ENCODE measurements around the gene NOTCH3.

NOTCH3 gene

GRCh38 chr19:15235781-15236180 is 35.0 kb upstream of the NOTCH3 start:
- no peak for DNase-seq

GRCh38 chr19:15234431-15235130 is 33.8 kb upstream of the NOTCH3 start:
- DNase-seq, result no peak

GRCh38 chr19:15231271-15231670 is 30.5 kb upstream of the NOTCH3 start:
- DNase-seq, result no peak

DNA sequence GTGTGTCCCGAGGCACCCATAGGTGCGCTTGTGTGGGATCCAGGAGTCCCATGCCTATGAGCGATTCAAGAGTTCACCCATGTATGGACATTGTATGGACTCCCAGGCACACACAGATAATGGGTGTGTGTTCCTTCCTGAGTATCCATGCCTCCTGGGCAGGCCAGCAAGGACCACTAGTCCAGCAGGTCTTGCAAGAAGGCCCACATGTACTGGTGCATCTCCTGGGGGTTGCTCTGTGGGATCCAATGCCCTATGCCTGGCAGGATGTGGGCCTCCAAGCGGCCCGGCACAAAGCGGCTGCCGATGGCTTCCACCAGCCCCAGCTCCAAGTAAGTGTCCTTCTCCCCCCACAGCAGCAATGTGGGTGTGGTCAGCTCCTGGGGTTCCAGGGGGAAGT is 26.5 kb upstream of the NOTCH3 start:
- DNase-seq, result no peak

GRCh38 chr19:15225760-15226159 is 25.0 kb upstream of the NOTCH3 start:
- DNase-seq, result no peak

DNA sequence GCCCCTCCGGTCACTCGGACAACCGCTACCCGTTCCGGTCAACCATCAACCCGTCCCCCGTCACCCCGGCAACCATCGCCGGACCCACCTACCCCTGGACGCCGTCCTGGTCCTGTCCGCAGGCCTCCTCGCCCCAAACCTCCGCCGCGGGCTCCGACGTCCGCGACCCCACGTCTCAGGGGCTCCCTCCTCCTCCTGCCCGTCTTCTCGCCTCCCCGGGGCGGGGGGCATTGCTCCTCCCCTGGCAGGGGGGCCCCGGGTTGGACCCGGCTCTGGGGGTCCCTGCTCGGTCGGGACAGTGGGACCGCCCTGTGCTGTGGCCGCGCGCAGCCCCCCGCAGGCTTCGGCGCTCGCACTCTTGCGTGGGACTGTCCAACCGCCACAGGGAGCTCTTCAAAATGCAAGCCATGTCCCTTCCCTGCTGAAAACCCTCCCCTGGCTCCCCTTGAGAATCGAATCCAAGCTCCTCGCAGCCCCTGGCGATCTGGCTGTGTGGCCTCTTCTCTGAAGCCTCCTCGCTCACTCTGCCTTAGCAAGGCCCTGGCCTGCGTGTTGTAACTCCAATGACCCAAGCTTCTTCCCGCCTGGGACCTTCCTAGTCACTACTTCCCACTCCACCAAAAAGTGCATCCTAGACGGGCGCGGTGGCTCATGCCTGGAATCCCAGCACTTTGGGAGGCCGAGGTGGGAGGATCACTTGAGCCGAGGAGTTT is 23.0 kb upstream of the NOTCH3 start:
- no peak for DNase-seq

DNA sequence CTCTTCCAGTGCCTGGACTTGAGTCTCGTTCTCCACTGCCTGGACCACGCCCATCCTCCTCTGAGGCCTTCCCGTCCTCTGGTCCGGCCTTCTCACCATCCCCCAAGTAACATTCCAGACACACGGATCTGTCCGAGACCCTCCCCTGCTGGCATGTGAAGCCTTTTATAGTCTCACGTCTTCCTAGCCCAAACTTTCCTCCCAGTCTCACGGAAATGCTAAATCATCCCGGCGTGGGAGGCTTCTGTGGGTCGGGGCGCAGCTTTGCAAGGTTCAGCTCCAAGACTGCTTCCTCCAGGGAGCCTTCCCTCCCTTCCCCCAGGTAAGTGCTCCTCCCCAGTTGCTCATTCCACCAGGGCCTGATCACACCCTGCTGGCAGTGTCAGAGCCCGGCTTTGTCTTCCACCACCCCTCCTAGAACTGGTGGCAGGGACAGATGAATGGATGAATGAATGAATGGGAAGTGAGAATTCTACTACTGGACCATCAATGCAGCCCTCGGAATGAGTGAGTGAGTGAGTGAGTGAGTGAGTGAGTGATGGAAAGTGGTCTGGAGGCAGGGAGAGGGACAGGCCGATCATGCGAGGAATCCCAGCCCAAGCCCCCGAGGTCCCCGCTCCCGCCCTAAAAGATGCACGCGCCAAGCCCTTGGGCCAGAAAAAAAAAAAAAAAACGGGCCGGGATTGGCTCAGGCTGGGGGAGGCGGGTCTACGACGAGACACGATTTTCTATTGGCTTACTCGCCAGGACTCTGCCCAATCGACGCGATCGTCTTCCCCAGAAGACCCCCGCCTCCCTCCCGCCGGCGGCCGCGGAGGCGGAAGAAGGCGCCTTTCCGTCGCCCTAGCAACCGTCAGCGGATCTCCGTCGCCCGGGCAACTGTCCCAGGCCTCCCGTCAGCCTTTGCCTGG is 22.2 kb upstream of the NOTCH3 start:
- peak; percentile 85 to 98 for DNase-seq

DNA sequence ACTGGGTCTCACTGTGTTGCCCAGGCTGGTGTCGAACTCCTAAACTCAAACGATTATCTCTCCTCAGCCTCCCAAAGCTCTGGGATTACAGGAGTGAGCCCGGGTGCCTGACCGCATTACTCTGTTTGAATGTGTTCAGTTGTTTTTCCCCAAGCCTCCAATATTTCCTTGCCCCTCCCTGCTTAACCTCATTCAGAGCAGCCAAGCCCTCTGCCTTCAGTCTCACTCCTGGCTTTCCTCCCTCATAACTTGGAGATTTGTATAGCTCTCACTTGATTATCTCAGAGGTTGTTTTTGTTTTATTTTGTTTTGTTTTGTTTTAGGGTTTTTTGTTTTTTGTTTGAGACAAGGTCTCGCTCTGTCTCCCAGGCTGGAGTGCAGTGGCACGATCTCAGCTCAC is 20.0 kb upstream of the NOTCH3 start:
- DNase-seq, result no peak

DNA sequence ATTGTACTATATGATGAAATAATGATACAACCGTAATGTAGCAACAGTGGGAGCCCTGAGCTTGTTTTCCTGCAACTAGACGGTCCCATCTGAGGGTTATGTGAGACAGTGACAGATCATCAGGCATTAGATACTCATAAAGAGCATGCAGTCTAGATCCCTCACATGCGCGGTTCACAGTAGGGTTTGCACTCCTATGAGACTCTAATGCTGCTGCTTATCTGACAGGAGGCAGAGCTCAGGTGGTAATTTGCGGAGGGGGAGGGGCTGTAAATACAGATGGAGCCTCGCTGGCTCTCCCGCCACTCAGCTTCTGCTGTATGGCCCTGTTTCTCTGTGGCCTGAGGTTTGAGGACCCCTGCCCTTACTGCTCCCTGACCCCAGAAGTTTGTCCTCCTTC is 17.7 kb upstream of the NOTCH3 start:
- DNase-seq, result no peak

- DNase-seq, result no peak
Measured at GRCh38 chr19:15216363-15216762, 15.6 kb upstream of the NOTCH3 start.

DNA sequence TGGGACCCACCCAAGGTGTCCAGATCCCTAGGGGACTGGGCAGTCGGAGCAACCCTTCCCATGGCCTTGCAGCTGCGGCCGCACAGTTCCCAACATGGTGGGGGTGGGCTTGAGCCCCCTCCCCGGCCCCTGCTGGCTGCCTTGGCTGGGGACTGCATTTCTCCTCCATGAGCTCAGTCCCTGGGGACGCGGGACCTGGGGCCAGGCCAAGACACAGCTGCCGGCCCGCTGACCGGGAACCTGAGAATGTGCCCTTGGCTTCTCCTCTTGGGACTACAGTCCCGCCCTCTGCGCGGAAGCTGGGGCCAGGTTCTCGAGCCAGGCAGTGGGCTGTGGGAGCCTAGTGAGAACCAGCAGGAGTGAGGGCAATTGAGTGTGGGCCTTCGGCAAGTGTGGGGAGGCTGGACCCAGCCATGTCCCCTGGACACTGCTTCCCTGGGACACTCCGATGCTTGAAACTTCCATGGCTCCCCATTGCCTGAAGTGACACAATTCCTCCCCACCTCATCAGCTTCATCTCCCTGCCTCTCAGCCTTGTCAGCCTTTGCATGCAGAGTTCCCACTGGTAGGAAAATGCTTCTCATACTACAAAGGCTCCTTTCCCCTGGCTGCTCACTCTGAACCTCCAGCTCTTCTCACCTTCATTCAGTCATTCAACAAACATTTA is 13.1 kb upstream of the NOTCH3 start:
- DNase-seq, result no peak

DNA sequence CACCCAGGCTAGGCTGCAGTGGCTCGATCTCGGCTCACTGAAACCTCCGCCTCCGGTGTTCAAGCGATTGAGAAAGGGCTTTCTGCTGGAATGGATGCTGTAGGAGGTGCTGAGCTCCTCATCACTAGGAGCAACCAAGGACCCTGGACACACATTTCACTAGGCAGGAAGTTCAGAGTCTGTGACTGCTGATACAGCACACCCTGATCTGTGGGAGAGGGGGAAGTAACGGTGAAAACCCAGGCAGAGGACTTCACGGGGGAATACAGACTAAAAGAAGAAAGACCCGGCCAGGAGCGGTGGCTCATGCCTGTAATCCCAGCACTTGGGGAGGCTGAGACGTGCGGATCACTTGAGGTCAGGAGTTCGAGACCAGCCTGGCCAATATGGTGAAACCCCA is 11.9 kb upstream of the NOTCH3 start:
- DNase-seq, result no peak

GRCh38 chr19:15210323-15210781 is 9.6 kb upstream of the NOTCH3 start:
- DNase-seq, result no peak

GRCh38 chr19:15201374-15202023 is 704 bp upstream of the NOTCH3 start:
- no peak for DNase-seq

DNA sequence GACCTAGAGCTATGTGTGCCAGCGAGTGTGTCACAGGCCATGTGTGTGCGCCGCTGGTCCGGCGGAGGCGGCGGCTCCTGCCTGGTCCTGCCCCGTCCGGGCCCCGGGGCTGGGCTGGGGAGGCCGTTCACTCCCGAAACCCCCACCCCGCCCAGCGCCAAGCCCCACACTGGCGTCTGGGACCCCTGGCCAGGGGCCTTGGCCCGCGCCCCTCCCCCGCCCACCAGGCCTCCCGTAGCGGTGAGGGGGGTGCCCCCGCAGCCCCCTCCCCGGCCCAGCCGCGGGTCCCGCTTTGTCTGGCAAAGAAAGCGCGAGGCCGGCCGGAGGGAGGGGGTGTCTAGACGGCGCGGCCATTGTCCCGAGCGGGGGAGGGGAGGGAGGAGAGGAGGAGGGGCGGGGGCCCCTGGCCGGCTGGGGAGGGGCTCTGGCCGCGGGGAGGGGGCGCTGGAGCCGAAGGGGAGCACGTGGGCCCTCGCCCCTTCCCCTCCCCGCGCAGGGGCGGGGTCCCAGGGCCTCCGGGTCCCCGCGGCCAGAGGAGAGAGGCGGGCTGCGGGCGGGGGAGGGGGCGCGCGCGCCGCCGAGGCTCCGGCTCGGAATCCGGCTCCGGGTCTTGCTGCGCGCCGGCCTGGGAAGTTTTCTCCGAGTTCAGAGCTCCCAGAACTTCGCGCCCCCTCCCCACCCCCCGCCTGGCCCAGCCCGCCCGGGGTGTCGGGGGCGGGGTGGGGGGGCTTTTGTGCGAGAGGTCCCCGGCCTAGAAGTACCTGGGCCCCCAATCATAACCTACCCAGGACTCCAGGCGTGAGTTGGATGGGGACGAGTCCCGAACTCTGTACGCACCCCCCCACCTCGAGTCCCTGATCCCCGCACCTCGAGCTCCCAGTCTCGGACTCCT is 888 bp downstream of the NOTCH3 start:
- no peak for DNase-seq

- no peak for DNase-seq
Measured at GRCh38 chr19:15198951-15199660, 1.7 kb downstream of the NOTCH3 start.

DNA sequence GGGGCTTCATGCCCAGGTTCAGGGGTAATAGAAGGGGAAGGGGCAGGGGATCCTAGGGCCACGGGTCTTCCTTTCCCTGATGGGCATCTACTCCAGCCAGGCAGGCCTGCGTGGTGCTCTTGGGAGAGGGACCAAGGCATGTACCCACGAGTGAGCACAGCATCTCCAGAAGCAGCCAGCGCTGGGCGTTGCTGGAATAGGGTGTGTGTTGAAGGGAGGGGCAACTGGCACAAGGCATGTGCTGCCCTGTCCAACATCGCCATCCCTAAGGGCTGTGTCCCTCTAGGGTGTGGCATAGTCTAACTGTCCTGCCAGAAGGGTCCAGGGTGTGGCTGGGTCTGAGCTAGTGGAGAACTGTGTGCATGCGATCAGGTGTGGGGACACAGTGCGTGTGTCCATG is 2.9 kb downstream of the NOTCH3 start:
- DNase-seq, result no peak

DNA sequence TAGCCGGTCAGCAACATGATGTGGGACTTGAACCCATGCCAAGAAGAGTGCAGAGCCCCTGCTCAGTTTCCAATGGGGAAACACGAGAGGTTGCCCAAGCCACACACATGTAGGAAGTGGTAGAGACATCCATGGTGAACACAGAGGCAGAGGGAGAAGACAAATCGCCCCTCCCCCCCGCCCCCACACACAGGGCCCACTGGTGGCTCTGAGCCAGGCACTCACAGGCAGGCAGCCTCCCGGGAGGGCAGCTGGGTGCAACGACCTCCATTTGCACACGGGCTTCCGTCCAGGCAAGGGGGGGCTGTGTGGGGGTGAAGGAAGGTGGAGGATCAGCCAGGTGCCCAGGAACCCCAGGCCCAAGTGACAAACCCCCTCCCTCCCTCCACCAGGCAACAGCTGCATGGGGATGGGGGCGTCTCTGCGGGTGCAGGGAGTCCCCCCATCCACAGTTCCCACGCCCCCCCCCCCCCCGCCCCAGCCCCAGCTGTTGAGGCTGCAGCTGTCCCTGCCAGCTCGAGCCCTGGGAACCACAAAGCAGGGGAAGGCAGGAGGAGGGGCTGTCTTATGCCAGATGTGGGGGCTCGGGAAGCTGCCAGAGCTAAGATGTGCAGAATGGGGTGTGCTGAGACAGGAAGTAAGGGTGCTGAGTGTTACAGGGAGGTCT is 3.4 kb downstream of the NOTCH3 start:
- no peak for DNase-seq

DNA sequence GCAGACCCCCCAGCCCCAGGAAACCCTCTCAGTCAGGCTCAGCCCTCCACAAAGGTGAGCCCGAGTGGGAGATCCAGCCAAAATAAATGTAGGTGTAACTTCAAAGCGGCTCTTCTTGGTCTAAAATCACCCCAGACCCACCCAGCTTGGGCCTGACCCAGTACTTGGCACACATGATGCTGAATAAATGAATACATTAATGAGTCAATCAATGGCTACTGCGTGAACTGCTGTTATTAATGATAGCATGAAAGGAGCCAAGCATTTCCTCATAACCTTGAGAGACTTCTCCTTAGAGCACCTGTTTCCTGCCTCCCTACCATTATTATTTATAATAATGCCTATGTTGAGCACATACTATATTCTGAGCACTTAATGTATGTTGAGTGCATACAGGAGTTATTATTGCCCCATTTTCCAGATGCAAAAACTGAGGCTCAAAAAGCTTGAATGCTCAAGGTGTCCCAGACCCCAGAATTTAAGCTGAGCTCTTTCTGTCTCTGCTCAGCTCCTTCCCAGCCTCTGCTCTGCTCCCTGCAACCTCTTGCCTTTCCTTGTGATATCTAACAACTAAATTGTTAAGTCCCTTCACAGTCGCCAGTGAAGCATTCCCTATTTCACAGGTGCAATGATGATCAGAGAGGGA is 4.3 kb downstream of the NOTCH3 start:
- DNase-seq, result no peak

Measured in NCI-H446 (cell line).